H9 (cell line): ENCODE results near the gene HAUS2. TPM values are rescaled to one million over a fixed set of nuclear protein-coding genes. Genes with fewer than 3 reads are reported as not detected.

ENCODE experiments used
- DNase-seq: peaks from one replicate; pipeline ENCODE4 v3.0.0-alpha.2; 2017
- H2AFZ ChIP-seq: one replicate; pipeline ENCODE4 v1.6.1; 2013; ENCODE audit warnings: mild to moderate bottlenecking, low read length, control low read depth, moderate library complexity
- H2AK5ac ChIP-seq: 2 replicates; pipeline ENCODE4 v1.6.1; 2013; ENCODE audit warnings: low read length, control low read depth, mixed read lengths; ENCODE audit not compliant: insufficient read length
- H2BK120ac ChIP-seq: one replicate; pipeline ENCODE4 v1.6.1; 2013; ENCODE audit warnings: low read depth, mild to moderate bottlenecking, low read length, control low read depth, inconsistent platforms; ENCODE audit not compliant: poor library complexity, severe bottlenecking
- H2BK12ac ChIP-seq: 2 replicates; pipeline ENCODE4 v1.6.1; 2013; ENCODE audit warnings: low read length, control low read depth, mixed read lengths, low read depth; ENCODE audit not compliant: insufficient read length
- H2BK15ac ChIP-seq: 2 replicates; pipeline ENCODE4 v1.6.1; 2013; ENCODE audit warnings: low read depth, low read length, control low read depth
- H2BK20ac ChIP-seq: one replicate; pipeline ENCODE4 v1.6.1; 2013; ENCODE audit warnings: low read depth, mild to moderate bottlenecking, low read length, control low read depth, inconsistent platforms; ENCODE audit not compliant: poor library complexity, severe bottlenecking
- H2BK5ac ChIP-seq: 2 replicates; pipeline ENCODE4 v1.6.1; 2013; ENCODE audit warnings: low read length, control low read depth, mixed read lengths; ENCODE audit not compliant: insufficient read length
- H3K14ac ChIP-seq: 2 replicates; pipeline ENCODE4 v1.6.1; 2013; ENCODE audit warnings: low read length, control low read depth; ENCODE audit not compliant: insufficient read depth
- H3K18ac ChIP-seq: 2 replicates; pipeline ENCODE4 v1.6.1; 2013; ENCODE audit warnings: low read depth, mild to moderate bottlenecking, mixed read lengths, low read length, control low read depth; ENCODE audit not compliant: insufficient read length
- H3K23ac ChIP-seq: 2 replicates; pipeline ENCODE4 v1.6.1; 2013; ENCODE audit warnings: low read length, control low read depth, mixed read lengths, low read depth; ENCODE audit not compliant: insufficient read length
- H3K23me2 ChIP-seq: 2 replicates; pipeline ENCODE4 v1.6.1; 2013; ENCODE audit warnings: low read depth, mild to moderate bottlenecking, mixed read lengths, low read length, control low read depth; ENCODE audit not compliant: insufficient read length, poor library complexity, severe bottlenecking
- H3K27ac ChIP-seq: 2 replicates; pipeline ENCODE4 v1.5.1; 2013; ENCODE audit warnings: low read length, control low read depth, mixed read lengths, low read depth; ENCODE audit not compliant: insufficient read length
- H3K27me3 ChIP-seq: 2 replicates; pipeline ENCODE4 v1.6.1; 2013; ENCODE audit warnings: low read length, control low read depth, inconsistent platforms; ENCODE audit not compliant: insufficient read depth
- H3K4ac ChIP-seq: 2 replicates; pipeline ENCODE4 v1.6.1; 2013; ENCODE audit warnings: low read depth, mild to moderate bottlenecking, control low read depth, inconsistent platforms, low read length, moderate library complexity
- H3K4me1 ChIP-seq: 2 replicates; pipeline ENCODE4 v1.6.1; 2013; ENCODE audit warnings: low read length, control low read depth, inconsistent platforms; ENCODE audit not compliant: insufficient read depth
- H3K4me2 ChIP-seq: 2 replicates; pipeline ENCODE4 v1.6.1; 2013; ENCODE audit warnings: low read length, control low read depth, mixed read lengths; ENCODE audit not compliant: insufficient read length, insufficient read depth
- H3K56ac ChIP-seq: 2 replicates; pipeline ENCODE4 v1.6.1; 2013; ENCODE audit warnings: low read depth, mild to moderate bottlenecking, mixed read lengths, low read length, control low read depth; ENCODE audit not compliant: insufficient read length
- H3K79me1 ChIP-seq: 2 replicates; pipeline ENCODE4 v1.6.1; 2013; ENCODE audit warnings: low read depth, mild to moderate bottlenecking, moderate library complexity, low read length, control low read depth, inconsistent platforms; ENCODE audit not compliant: insufficient read depth, poor library complexity, severe bottlenecking
- H3K79me2 ChIP-seq: 2 replicates; pipeline ENCODE4 v1.6.1; 2013; ENCODE audit warnings: low read length, control low read depth, inconsistent platforms; ENCODE audit not compliant: insufficient read depth
- H3K9ac ChIP-seq: 2 replicates; pipeline ENCODE4 v1.6.1; 2013; ENCODE audit warnings: low read length, control low read depth, mixed read lengths; ENCODE audit not compliant: insufficient read length; ENCODE audit errors: extremely low read depth
- H3K9me3 ChIP-seq: one replicate; pipeline ENCODE4 v1.6.1; 2013; ENCODE audit warnings: low read depth, low read length, inconsistent platforms; ENCODE audit not compliant: control insufficient read depth
- H3T11ph ChIP-seq: one replicate; pipeline ENCODE4 v1.6.1; 2013; ENCODE audit warnings: mild to moderate bottlenecking, low read length, control low read depth, inconsistent platforms
- H4K20me1 ChIP-seq: one replicate; pipeline ENCODE4 v1.6.1; 2013; ENCODE audit not compliant: control insufficient read depth, insufficient read length, insufficient read depth
- H4K5ac ChIP-seq: 2 replicates; pipeline ENCODE4 v1.6.1; 2013; ENCODE audit warnings: low read depth, mild to moderate bottlenecking, mixed read lengths, low read length, control low read depth; ENCODE audit not compliant: insufficient read length
- H4K8ac ChIP-seq: replicated peaks from 2 replicates; pipeline ENCODE4 v1.6.1; 2013; ENCODE audit warnings: low read length, control low read depth, mixed read lengths, low read depth; ENCODE audit not compliant: insufficient read length
- H4K91ac ChIP-seq: 2 replicates; pipeline ENCODE4 v1.6.1; 2013; ENCODE audit warnings: low read depth, mild to moderate bottlenecking, moderate library complexity, mixed read lengths, low read length, control low read depth; ENCODE audit not compliant: insufficient read length
- H3K27ac Mint-ChIP-seq, 3 experiments: 2 replicates in 2 of 3; 3 replicates in 1 of 3; pipeline ENCODE4 v1.8.0; 2020 to 2021; ENCODE audit warnings: mixed read lengths in 3 of 3, mild to moderate bottlenecking in 1 of 3, moderate library complexity in 1 of 3
- H3K27me3 Mint-ChIP-seq: 2 replicates; pipeline ENCODE4 v1.8.0; 2021; ENCODE audit warnings: low read depth, mild to moderate bottlenecking, moderate library complexity, mixed read lengths
- H3K36me3 Mint-ChIP-seq, 3 experiments: 2 replicates in 2 of 3; 3 replicates in 1 of 3; pipeline ENCODE4 v1.8.0; 2020 to 2021; ENCODE audit warnings: low read depth in 3 of 3, mixed read lengths in 3 of 3; ENCODE audit not compliant: insufficient read depth in 1 of 3
- H3K4me1 Mint-ChIP-seq, 2 experiments: 2 replicates each; pipeline ENCODE4 v1.8.0; 2020; ENCODE audit warnings: mixed read lengths in 2 of 2
- H3K4me3 Mint-ChIP-seq, 2 experiments: 2 replicates in 1 of 2; 3 replicates in 1 of 2; pipeline ENCODE4 v1.8.0; 2020 to 2021; ENCODE audit warnings: mild to moderate bottlenecking in 2 of 2, mixed read lengths in 2 of 2, moderate library complexity in 1 of 2
- H3K9me3 Mint-ChIP-seq, 2 experiments: 2 replicates in 1 of 2; 3 replicates in 1 of 2; pipeline ENCODE4 v1.8.0; 2020; ENCODE audit warnings: mild to moderate bottlenecking in 2 of 2, mixed read lengths in 2 of 2, moderate library complexity in 1 of 2
- WGBS: extraction: QIAGEN DNeasy Blood & Tissue Kit; methylation state at CpG from one replicate; pipeline ENCODE4 v1.1.7; 2013; ENCODE audit warnings: missing lambda C conversion rate, low lambda C conversion rate, mixed read lengths; ENCODE audit not compliant: insufficient read length; ENCODE audit errors: extremely low coverage; 5-methylcytosine and 5-hydroxymethylcytosine counted together
- total RNA-seq: library from RNA; stranded (reverse); gene quantifications from 2 replicates; pipeline ENCODE4 v1.2.1, GENCODE V29; 2021
- TF ChIP-seq, protein P1 (sequence below): fragments of 200-600 bp; sonication (generic); conservative IDR thresholded peaks from 3 replicates; pipeline ENCODE4 v1.8.0; 2021; ENCODE audit warnings: antibody characterized with exemption, mild to moderate bottlenecking

The HAUS2 gene
- total RNA-seq, 1 experiment from 2014 or later, result 42.5 TPM

DNA sequence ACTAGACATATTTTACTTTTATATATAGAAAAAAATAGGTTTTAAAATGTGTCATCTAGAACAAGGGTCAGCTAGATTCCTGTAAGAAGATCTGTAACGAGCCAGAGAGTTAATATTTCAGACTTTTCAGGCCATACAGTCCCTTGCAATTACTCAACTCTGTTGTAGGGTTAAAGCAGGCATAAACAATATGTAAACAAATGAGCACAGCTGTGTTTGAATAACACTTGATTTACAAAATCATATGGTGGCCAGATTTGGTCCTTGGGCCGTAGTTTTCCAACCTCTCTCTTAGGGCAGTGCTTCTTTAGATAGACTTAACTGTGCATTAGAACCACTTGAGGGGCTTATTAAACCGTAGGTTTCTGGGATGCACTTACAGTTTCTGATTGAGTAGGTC is 19.7 kb upstream of the HAUS2 start:
- H2BK15ac ChIP-seq, result no peak overlapping the region
- H2AK5ac ChIP-seq, result no peak overlapping the region
- no peak for DNase-seq
- H3K9me3 ChIP-seq, result no peaks in the 10 kb centered on the region
- no peak overlapping the region for H3K4me2 ChIP-seq
- H3K23me2 ChIP-seq, result no peaks in the 10 kb centered on the region
- H3K79me1 ChIP-seq, result no peaks in the 10 kb centered on the region
- no peak overlapping the region for H3K4ac ChIP-seq
- WGBS, result no CpG with 5 or more reads among the region's 3 CpGs
- no peak overlapping the region for H3T11ph ChIP-seq
- no peaks in the 10 kb centered on the region for H3K4me1 ChIP-seq
- H4K8ac ChIP-seq, result no peak overlapping the region
- no peak overlapping the region for H2BK12ac ChIP-seq
- H3K27me3 Mint-ChIP-seq, result no peaks in the 10 kb centered on the region
- no peak overlapping the region for H3K27ac Mint-ChIP-seq
- H3K56ac ChIP-seq, result no peak overlapping the region
- no peaks in the 10 kb centered on the region for H3K9me3 Mint-ChIP-seq
- H3K14ac ChIP-seq, result no peak overlapping the region
- H3K9ac ChIP-seq, result no peak overlapping the region
- H3K36me3 Mint-ChIP-seq, result peaks cover 13 to 66% (median 43%) of the 10 kb centered on the region in 3 experiments; a peak in 6 of 7 replicates
- no peaks in the 10 kb centered on the region for H3K27me3 ChIP-seq
- TF ChIP-seq, protein P1, sequence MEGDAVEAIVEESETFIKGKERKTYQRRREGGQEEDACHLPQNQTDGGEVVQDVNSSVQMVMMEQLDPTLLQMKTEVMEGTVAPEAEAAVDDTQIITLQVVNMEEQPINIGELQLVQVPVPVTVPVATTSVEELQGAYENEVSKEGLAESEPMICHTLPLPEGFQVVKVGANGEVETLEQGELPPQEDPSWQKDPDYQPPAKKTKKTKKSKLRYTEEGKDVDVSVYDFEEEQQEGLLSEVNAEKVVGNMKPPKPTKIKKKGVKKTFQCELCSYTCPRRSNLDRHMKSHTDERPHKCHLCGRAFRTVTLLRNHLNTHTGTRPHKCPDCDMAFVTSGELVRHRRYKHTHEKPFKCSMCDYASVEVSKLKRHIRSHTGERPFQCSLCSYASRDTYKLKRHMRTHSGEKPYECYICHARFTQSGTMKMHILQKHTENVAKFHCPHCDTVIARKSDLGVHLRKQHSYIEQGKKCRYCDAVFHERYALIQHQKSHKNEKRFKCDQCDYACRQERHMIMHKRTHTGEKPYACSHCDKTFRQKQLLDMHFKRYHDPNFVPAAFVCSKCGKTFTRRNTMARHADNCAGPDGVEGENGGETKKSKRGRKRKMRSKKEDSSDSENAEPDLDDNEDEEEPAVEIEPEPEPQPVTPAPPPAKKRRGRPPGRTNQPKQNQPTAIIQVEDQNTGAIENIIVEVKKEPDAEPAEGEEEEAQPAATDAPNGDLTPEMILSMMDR, result no peak
- no peak overlapping the region for H3K4me3 Mint-ChIP-seq
- H4K91ac ChIP-seq, result no peak overlapping the region
- no peak overlapping the region for H3K23ac ChIP-seq
- no peaks in the 10 kb centered on the region for H3K79me2 ChIP-seq
- H2BK5ac ChIP-seq, result no peak overlapping the region
- no peak overlapping the region for H4K5ac ChIP-seq
- no peaks in the 10 kb centered on the region for H4K20me1 ChIP-seq
- H3K27ac ChIP-seq, result no peak overlapping the region
- H3K18ac ChIP-seq, result no peak overlapping the region
- H2BK120ac ChIP-seq, result no peak overlapping the region
- no peaks in the 10 kb centered on the region for H3K4me1 Mint-ChIP-seq
- H2AFZ ChIP-seq, result no peak overlapping the region
- no peak overlapping the region for H2BK20ac ChIP-seq
